ENCODE data around the gene TUBB8B.
"Not testable (repeated sequence)": the region's sequence is repeated elsewhere in the genome, so short reads cannot be mapped to it uniquely, and the experiment has no call there.

The TUBB8B gene

DNA sequence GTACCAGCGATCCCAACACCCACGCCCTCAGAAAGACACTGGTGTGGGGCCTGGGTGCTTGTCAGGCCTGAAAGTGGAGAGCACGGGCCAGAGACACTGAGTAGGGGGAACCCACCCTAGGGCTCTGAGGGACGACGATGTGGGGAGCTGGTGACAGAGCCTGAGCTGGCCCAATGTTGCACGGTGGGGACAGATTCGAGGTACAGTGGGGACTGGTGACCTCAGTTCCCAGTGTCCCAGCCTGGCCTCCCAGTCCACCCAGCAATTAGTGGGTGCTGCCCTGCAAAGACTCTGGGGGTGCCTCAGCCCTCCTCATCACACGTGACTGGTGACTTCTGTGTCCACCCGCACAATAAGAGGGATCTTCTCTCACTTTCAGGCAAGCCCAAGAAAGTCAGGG, 36.6 kb downstream of the TUBB8B start:
- DNase-seq (ENCODE audit: low spot score) = not testable (repeated sequence)

DNA sequence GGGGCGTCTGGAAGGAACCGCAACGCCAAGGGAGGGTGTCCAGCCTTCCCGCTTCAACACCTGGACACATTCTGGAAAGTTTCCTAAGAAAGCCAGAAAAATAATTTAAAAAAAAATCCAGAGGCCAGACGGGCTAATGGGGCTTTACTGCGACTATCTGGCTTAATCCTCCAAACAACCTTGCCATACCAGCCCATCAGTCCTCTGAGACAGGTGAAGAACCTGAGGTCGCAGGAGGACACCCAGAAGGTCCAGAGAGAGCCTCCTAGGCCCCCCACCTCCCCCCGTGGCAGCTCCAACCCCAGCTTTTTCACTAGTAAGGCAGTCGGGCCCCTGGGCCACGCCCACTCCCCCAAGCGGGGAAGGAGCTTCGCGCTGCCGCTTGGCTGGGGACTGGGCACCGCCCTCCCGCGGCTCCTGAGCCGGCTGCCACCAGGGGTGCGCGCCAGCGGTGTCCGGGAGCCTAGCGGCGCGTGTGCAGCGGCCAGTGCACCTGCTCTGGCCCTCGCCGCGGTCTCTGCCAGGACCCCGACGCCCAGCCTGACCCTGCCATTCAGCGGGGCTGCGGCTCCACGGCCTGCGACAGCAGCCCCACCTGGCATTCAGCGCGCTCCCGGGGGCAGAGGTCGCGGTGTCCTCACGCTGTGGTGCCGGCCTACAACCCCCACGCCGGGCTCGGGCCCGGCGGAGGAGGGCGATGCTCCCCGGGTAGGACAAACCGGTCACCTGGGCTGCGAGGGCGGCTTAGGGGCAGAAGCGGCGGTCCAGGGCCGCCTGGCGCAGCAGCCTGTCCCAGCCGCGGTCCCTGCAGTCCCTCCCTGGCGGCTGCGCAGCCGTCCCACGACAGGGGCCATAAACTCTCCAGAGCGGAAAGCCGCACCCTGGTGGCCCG, 37.8 kb downstream of the TUBB8B start:
- DNase-seq (ENCODE audit: low spot score) = not testable (repeated sequence)

DNA sequence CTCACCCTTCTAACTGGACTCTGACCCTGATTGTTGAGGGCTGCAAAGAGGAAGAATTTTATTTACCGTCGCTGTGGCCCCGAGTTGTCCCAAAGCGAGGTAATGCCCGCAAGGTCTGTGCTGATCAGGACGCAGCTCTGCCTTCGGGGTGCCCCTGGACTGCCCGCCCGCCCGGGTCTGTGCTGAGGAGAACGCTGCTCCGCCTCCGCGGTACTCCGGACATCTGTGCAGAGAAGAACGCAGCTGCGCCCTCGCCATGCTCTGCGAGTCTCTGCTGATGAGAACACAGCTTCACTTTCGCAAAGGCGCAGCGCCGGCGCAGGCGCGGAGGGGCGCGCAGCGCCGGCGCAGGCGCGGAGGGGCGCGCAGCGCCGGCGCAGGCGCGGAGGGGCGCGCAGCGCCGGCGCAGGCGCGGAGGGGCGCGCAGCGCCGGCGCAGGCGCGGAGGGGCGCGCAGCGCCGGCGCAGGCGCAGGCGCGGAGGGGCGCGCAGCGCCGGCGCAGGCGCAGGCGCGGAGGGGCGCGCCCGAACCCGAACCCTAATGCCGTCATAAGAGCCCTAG, 38.7 kb downstream of the TUBB8B start:
- DNase-seq (ENCODE audit: low spot score) = not testable (repeated sequence)

DNA sequence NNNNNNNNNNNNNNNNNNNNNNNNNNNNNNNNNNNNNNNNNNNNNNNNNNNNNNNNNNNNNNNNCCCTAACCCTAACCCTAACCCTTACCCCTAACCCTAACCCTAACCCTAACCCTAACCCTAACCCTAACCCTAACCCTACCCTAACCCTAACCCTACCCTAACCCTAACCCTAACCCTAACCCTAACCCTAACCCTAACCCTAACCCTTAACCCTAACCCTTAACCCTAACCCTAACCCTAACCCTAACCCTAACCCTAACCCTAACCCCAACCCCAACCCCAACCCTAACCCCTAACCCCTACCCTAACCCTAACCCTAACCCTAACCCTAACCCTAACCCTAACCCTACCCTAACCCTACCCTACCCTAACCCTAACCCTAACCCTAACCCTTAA, 39.5 kb downstream of the TUBB8B start:
- not testable (repeated sequence) for DNase-seq (ENCODE audit: low spot score)

Data from GM03348 (cell line).